HG02870 (cell line): ENCODE data around the gene TTLL10.
"Not testable (repeated sequence)": the region's sequence is repeated elsewhere in the genome, so short reads cannot be mapped to it uniquely, and the experiment has no call there.

Experiments used
- ATAC-seq: cut with Tn5 transposase; IDR thresholded peaks from one replicate; pipeline ENCODE4 v1.9.1; 2021; ENCODE audit warnings: mild to moderate bottlenecking, moderate library complexity; ENCODE audit not compliant: unreplicated experiment

The TTLL10 gene

DNA sequence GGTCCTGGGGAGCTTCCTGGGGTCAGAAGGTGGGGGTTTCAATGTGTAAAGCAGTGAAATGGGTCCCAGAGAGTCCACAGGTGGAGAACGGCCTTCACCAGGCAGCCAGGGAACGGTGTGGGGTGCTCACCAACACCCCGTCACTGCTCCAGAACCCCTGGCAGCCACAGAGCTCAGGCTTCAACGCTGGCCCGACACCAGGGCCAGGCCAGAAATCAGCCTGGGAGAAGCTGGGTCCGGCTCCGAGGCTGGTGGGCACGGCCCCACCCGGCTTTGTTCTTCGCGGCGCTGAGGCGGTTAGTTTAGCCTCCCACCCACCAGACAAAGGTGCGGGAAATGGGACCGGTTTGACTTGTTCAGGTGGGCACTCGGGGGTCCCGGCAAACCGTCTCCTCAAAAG lies 33.0 kb upstream of the TTLL10 start:
- ATAC-seq: no peak

GRCh38 chr1:1141244-1141910 lies 32.3 kb upstream of the TTLL10 start:
- no peak for ATAC-seq

- no peak for ATAC-seq
Measured at GRCh38 chr1:1141911-1142250, 31.8 kb upstream of the TTLL10 start.

- not testable (repeated sequence) for ATAC-seq
Measured at GRCh38 chr1:1142352-1142751, 31.3 kb upstream of the TTLL10 start.

DNA sequence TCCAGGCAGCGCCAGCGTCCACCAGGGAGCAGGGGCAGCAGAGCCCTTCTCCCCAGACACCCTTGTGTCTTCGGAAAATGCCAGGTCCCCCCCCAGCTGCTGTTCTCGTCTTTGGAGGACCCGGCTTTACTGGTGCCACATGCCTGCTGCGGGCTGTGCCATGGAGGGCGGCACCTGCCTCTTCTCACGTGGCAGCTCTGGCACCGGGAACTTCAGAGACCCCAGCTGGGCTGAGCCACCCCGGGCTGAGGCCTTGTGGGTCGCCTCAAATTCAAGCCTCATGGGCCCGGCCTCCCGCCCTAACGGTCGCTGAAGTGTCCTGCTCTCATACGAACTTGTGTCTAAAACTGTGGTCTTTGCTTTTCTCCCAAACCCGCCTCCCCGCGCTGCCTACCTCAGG lies 30.8 kb upstream of the TTLL10 start:
- ATAC-seq: no peak

DNA sequence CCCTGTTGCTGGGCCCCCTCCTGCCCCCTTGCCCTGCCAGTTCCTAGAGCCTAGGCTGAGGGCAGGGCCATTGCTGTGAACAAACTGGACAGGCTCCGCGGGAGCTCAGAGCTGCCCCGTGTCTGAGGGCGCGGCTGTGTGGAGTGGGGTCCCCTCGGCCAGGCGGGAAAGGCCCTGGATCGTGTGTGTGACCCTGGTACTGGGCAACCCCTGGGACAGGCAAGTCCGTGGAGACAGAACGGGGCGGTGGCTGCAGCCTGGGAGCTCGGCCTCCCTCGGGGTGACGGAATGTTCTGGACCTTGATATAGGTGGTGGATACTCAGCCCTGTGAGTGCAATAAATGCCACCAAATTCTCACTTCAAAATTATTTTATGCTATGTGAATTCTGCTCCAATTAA lies 30.0 kb upstream of the TTLL10 start:
- no peak for ATAC-seq

GRCh38 chr1:1144122-1144842 lies 29.4 kb upstream of the TTLL10 start:
- no peak for ATAC-seq

- no peak for ATAC-seq
Measured at GRCh38 chr1:1144843-1145546, 28.7 kb upstream of the TTLL10 start.

GRCh38 chr1:1145547-1145914 lies 28.1 kb upstream of the TTLL10 start:
- ATAC-seq: no peak

- ATAC-seq: no peak
Measured at GRCh38 chr1:1146026-1146425, 27.7 kb upstream of the TTLL10 start.

GRCh38 chr1:1146596-1146995 lies 27.1 kb upstream of the TTLL10 start:
- no peak for ATAC-seq

GRCh38 chr1:1148061-1148460 lies 25.6 kb upstream of the TTLL10 start:
- no peak for ATAC-seq

GRCh38 chr1:1148569-1148968 lies 25.1 kb upstream of the TTLL10 start:
- ATAC-seq: no peak

DNA sequence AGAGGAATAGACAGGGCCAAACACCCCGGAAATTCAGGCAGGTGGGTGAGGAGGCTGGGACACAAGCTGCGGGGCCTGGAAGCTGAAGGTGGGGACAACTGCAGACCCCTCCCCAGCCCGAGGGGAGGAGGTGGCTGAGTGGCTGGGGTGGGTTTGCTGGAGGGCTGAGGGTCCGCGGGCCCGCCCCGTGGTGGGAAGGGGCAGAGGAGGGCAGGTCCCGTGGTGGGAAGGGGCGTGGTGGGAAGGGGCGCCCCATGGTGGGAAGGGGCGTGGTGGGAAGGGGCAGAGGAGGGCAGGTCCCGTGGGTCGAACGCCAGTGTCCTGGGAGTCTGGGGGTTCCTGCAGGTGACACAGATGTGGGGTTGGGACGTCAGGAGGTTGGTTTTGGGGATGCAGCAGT lies 24.3 kb upstream of the TTLL10 start:
- no peak for ATAC-seq

GRCh38 chr1:1150100-1150499 lies 23.6 kb upstream of the TTLL10 start:
- no peak for ATAC-seq

DNA sequence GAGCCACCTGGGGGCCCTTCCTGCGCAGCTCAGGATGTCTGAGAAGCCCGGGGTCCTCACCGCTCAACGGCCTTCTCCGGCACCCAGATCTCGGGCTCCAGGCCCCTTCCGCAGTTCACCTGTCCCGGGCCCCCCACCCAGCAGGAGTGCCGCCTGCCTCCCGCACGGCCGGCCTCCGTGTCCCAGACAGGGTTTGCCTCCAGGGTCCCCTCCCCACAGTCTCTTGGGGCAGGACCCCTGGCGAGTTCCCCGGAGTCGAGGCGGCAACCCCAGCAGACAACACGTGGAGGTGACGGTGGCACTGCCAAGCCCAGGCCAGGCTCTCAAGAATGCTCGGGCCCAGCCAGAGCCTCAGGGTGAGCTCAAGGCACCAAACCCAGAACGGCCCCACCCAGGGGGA lies 22.4 kb upstream of the TTLL10 start:
- no peak for ATAC-seq

- not testable (repeated sequence) for ATAC-seq
Measured at GRCh38 chr1:1152431-1152830, 21.2 kb upstream of the TTLL10 start.

- ATAC-seq: not testable (repeated sequence)
Measured at GRCh38 chr1:1153215-1153614, 20.5 kb upstream of the TTLL10 start.

GRCh38 chr1:1153874-1154273 lies 19.8 kb upstream of the TTLL10 start:
- no peak for ATAC-seq

DNA sequence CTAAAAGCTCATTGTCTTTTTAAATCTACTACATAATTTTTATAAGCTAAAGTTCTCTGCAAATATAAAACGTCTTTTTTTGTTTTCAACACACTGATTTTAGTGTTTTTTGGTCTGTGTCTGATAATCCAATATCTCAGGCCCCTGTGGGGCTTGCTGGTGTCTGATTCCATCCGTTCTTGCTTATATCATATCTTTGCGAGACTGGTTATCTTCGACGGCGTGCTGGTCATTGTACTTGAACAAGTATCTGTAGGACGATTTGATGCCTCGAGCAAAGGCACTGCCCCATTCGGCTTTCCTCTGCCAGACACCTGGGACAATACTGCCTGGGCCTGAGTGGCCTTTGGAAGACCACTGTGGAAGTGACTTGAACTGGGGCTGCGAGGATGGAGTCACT lies 18.4 kb upstream of the TTLL10 start:
- no peak for ATAC-seq

DNA sequence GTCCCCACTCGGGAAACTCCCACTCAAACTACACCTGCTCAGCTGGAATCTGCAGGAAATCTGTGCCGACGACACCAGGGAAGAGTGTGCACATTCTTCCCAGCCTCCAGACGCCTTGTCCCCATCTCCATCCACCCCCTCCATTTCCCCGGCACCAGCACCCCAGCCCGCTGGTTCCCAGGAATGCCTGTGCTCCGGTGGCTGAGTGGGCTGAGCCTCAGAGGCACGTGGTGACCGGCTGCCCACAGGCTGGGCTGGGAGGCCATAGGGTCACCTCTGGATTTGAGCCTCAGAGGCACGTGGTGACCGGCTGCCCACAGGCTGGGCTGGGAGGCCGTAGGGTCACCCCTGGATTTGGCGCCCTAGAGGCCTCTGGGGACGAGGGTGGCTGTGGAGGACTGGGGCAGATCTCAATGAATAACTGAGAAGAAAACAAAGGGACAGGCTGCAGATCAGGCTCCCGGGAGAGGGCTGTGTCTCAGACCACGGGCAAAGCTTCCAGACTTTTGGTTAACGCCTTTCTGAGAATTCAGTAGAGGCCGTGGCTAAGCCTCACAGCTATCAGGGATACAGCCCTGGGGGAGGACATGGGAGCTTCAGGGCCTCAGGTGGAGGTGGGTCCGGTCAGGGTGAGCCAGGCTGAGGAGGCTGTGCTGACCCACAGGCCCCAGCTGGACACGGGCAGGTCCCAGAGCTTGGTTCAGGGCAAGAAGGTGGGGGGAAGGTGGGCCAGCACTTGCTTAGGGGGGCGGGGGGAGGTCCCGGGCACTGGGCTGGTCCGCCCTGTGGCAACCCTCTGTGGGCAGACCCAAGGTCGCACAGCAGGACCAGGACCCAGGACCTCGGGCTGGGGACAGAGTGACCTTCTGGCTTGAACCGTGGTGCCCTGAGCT lies 17.3 kb upstream of the TTLL10 start:
- no peak for ATAC-seq
